ENCODE data around the gene ITGAL.
A peak's percentile ranks its signal among the peaks of the same experiment; 100 is the strongest.
"Not testable (repeated sequence)": the region's sequence is repeated elsewhere in the genome, so short reads cannot be mapped to it uniquely, and the experiment has no call there.

Gene ITGAL

DNA sequence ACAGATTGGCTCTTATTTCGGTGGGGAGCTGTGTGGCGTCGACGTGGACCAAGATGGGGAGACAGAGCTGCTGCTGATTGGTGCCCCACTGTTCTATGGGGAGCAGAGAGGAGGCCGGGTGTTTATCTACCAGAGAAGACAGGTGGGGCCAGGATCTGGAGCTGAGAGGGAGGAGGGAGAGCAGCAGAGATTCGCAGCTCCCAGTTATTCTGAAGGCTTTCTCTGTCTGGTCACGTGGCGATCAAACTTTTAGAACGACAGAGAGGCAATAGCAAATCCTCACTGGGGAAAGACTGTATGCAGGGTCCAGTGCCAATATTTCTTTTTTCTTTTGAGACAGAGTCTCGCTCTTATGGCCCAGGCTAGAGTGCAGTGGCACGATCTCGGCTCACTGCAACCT, 22.2 kb downstream of the ITGAL start:
- DNase-seq, result no peak

- no peak for DNase-seq
Measured at GRCh38 chr16:30499284-30499683, 26.7 kb downstream of the ITGAL start.

DNA sequence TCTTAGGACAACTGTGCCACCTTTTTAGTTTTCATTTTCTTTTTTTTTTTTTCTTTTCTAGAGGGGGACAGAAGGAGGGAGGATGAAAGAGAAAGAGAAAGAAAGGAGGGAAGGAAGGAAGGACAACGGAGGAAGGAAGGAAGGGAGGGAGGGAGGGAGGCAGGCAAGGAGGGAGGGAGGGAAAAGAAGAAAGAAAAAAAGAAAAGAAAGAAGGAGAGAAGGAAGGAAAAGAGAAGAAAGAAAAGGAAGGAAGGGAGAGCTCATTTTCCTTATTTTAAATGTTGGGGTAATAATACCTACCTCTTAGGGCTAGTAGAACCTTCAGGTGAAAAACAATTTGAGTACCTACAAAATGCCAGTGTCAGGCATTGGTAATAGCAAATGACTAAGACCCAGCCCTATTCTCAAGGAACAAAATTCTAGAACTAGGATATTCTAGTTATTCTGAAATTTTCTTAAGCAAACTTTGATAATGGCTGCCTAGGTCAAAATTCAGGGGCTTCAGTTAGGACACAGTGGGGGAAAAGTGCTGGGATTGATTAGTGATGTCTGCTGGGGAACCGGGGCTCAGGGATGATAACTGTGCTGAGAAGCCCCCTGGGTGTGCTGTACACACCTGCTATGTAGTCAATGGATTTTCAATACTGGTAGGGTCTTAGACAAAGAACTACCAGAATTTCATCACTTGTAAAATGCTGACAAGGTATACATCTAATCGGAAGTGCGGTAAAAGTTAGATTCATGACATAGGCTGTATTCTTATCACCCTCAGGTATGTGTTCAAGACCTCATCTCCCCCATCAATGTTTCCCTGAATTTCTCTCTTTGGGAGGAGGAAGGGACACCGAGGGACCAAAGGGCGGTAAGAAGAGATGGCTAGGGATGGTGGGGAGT, 31.1 kb downstream of the ITGAL start:
- no peak for DNase-seq

GRCh38 chr16:30509081-30509765, 36.7 kb downstream of the ITGAL start:
- DNase-seq, result peak; percentile 69

GRCh38 chr16:30510376-30510938, 37.9 kb downstream of the ITGAL start:
- DNase-seq, result no peak

- no peak for DNase-seq
Measured at GRCh38 chr16:30511509-30511908, 39.0 kb downstream of the ITGAL start.

- DNase-seq, result no peak
Measured at GRCh38 chr16:30515275-30515674, 42.7 kb downstream of the ITGAL start.

- no peak for DNase-seq
Measured at GRCh38 chr16:30518552-30518951, 46.0 kb downstream of the ITGAL start.

GRCh38 chr16:30519120-30520049, 46.8 kb downstream of the ITGAL start:
- DNase-seq, result no peak

DNA sequence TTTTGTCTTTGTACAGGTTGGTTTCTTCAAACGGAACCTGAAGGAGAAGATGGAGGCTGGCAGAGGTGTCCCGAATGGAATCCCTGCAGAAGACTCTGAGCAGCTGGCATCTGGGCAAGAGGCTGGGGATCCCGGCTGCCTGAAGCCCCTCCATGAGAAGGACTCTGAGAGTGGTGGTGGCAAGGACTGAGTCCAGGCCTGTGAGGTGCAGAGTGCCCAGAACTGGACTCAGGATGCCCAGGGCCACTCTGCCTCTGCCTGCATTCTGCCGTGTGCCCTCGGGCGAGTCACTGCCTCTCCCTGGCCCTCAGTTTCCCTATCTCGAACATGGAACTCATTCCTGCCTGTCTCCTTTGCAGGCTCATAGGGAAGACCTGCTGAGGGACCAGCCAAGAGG, 48.9 kb downstream of the ITGAL start:
- DNase-seq, result no peak

DNA sequence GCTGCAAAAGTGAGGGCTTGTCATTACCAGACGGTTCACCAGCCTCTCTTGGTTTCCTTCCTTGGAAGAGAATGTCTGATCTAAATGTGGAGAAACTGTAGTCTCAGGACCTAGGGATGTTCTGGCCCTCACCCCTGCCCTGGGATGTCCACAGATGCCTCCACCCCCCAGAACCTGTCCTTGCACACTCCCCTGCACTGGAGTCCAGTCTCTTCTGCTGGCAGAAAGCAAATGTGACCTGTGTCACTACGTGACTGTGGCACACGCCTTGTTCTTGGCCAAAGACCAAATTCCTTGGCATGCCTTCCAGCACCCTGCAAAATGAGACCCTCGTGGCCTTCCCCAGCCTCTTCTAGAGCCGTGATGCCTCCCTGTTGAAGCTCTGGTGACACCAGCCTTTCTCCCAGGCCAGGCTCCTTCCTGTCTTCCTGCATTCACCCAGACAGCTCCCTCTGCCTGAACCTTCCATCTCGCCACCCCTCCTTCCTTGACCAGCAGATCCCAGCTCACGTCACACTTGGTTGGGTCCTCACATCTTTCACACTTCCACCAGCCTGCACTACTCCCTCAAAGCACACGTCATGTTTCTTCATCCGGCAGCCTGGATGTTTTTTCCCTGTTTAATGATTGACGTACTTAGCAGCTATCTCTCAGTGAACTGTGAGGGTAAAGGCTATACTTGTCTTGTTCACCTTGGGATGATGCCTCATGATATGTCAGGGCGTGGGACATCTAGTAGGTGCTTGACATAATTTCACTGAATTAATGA, 49.5 kb downstream of the ITGAL start:
- DNase-seq, result no peak

GRCh38 chr16:30522702-30523463, 50.3 kb downstream of the ITGAL start:
- DNase-seq, result not testable (repeated sequence)

- DNase-seq, result no peak
Measured at GRCh38 chr16:30523768-30524574, 51.4 kb downstream of the ITGAL start.

GRCh38 chr16:30524575-30525568, 52.3 kb downstream of the ITGAL start:
- no peak for DNase-seq

GRCh38 chr16:30525844-30526136, 53.2 kb downstream of the ITGAL start:
- no peak for DNase-seq

DNA sequence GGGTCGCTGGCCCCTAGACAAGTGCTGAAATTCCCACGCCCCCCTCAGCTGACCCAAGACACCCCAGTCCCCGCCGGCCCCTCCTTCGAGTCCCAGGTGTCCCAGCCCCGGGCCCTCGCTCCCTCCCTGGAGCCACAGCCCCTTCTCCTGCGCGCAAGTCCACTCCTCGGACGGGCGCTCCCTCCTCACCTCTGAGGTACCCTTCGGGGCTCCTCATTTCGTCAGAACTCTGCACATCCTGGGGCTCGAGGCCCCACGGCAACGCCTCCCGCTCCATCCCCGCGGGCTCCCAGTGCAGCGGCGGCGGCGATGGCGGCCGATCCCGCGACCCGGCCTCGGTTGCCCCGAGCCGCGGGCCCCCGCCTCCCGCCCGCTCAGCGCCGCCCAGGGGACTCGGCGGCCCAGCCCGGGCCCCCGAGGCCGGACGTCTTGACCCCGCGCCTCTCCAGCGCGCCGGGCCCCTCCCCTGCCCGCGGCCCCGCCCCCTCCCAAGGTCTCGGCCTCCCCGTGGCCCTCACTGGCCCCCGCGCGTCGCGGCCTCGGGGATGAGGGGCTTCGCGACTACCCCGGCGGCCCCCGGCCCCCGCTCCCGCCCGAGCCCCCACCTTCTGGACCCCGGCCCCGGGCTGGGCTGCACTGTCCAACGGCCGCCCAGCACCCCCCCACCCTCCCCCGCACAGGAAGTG, 53.7 kb downstream of the ITGAL start, which contains the start of gene ZNF768:
Gene ZNF768 (minus strand): TSS at position 430 of the 686 bp plus-strand sequence. CDS start 153 bp downstream, at position 277.
- peak; percentile 65 for DNase-seq

DNA sequence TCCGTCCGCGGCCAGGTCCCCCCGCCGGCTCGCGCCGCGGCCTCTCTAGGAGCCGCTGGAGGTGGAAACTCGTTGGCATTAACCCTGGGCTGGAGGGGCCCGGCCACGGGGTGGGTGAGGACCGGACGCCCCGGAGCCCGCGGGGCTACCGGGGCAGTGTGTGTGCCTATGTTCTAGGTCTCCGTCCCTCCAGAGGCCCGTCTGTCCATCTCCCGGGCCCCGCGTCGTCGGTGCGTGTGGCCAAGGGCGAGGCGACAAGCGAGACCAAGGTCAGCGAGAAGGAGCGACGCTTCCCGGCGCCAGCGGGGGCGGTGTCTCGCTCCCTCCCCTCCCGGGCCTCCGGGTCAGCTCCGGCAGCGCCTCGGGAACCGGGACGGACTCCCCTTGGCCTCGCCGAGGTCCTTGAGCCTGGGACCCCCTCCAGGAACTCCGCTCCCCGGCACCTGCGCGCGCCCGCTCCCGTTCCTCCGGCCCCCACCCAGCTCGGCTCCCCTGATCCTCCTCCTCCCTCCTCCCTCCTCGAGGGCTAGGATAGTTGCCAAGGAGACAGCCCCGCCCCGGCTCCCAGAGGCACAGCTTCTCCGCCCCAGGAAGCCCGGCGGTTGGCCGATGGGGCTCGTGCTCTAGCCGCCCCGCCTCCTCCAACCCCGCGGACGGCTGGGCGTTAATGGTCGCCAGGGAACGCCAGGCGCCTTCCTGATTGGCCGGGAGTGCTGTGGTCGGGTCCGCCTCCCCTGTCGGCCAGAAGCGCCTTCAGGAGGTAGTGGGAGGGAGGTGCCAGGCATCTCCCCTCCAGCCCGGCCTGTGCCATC, 54.5 kb downstream of the ITGAL start:
- DNase-seq, result peak; percentile 100
